RWPE1 (cell line): ENCODE measurements around the gene DYNLT2.

Experiments used
- CTCF ChIA-PET: fragments of 350-600 bp; sonication (Branson Sonifier 250); formaldehyde crosslinking; extraction: SDS; loops from one replicate; lab custom pipeline; 2021; lab: Yijun Ruan, JAX
- POLR2A ChIA-PET: fragments of 400-600 bp; formaldehyde crosslinking; extraction: SDS; loops from one replicate; lab custom pipeline; 2020; ENCODE audit warnings: antibody characterized with exemption; ENCODE audit not compliant: low non-redundant PET; lab: Yijun Ruan, JAX
- DNase-seq: peaks from one replicate; pipeline ENCODE4 v3.0.0; 2012; ENCODE audit warnings: low spot score
- H3K27ac ChIP-seq: fragments of 450-650 bp; 2 replicates; pipeline ENCODE4 v1.5.1; 2017
- CTCF ChIP-seq: fragments of 450-650 bp; conservative IDR thresholded peaks from 2 replicates; pipeline ENCODE4 v1.5.1; 2017; ENCODE audit warnings: low read depth, mild to moderate bottlenecking

DYNLT2 gene

GRCh38 chr6:169723200-169723909 lies 28.0 kb downstream of the DYNLT2 start:
- peak; percentile 23 for DNase-seq
- ChIA-PET POLR2A (no interaction called here), CTCF (no interaction called here)
- TF ChIP-seq CTCF: no peak
- H3K27ac ChIP-seq: peak overlapping the region; percentile 83

GRCh38 chr6:169722362-169723199 lies 28.8 kb downstream of the DYNLT2 start:
- no peak for TF ChIP-seq CTCF
- peak; percentile 71 for DNase-seq
- ChIA-PET POLR2A (no interaction called here), CTCF (interaction anchor here (0.8 to 0.9 kb wide), 2 partner anchors 21 to 766 kb away, joined by 3 to 5 read pairs; partner anchors contain the start of genes C6orf120 and WDR27)
- H3K27ac ChIP-seq: peak overlapping the region; percentile 83

DNA sequence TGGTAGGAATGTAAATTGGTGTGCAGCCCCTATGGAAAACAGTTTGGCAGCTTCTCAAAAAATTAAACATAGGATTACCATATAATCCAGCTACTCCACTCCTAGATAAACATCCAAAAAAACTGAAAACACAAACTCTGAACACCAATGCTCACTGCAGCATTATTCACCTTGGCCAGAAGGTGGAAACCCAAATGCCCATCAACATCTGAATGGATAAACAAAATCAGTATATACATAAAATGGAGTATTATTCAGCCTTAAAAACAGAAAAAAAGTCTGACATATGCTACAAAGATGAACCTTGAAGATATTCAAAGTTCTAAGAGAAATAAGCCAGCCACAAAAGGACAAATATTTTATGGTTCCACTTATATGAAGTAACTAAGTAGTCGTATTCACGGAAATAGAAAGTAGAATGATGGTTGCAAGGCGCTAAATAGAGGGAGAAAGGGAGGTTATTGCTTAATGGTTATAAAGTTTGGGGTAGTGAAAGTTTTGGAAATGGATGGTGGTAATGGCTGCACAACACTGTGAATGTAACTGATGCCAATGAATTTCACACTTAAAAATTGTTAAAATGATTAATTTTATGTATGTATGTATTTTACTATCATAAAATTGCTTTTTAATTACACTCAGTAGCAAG lies 31.0 kb downstream of the DYNLT2 start:
- ChIA-PET CTCF (interaction anchor here (0.6 to 0.7 kb wide), 2 partner anchors 11 to 34 kb away, joined by 4 read pairs; no protein-coding TSS in a partner anchor), POLR2A (no interaction called here)
- no peak for TF ChIP-seq CTCF
- DNase-seq: no peak
- H3K27ac ChIP-seq: no peak overlapping the region

- no peak for DNase-seq
- ChIA-PET CTCF (no interaction called here), POLR2A (no interaction called here)
Measured at GRCh38 chr6:169719117-169719516, 32.3 kb downstream of the DYNLT2 start.

GRCh38 chr6:169714595-169714994 lies 36.8 kb downstream of the DYNLT2 start:
- POLR2A ChIA-PET: no interaction called here
- H3K27ac ChIP-seq: no peak overlapping the region
- CTCF ChIA-PET: no interaction called here
- TF ChIP-seq CTCF: no peak
- no peak for DNase-seq

More at GRCh38 chr6:169719117-169719516, 32.3 kb downstream of the DYNLT2 start:
- TF ChIP-seq CTCF: no peak
- H3K27ac ChIP-seq: no peak overlapping the region

DNA sequence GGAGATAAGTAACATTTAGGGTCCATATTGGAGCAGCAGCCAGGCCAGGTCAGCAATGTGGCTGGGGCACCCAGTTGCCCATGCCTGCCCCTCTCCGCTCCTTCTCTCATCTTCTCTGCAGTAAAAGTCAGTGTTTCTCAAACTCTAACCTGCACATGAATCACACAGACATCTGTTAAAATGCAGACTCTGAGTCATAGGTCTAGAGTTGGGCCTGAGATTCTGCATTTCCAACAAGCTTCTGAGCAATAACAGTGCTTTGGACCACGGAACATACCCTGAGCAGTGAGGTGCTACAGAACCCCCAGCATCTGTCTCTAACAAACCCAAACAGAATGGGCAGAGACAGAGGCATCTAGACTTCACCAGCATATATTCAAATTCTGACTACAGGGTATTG lies 37.2 kb downstream of the DYNLT2 start:
- no peak for TF ChIP-seq CTCF
- POLR2A ChIA-PET: no interaction called here
- CTCF ChIA-PET: no interaction called here
- DNase-seq: no peak
- H3K27ac ChIP-seq: no peak overlapping the region
